Non-pigmented ciliary epithelial cell (primary cell): ENCODE data around the gene ABCA13.

Source experiments
- DNase-seq: peaks from one replicate; pipeline ENCODE4 v3.0.0-alpha.2; 2010; ENCODE audit warnings: low read depth

Gene ABCA13

GRCh38 chr7:48245751-48246472, 74.7 kb downstream of the ABCA13 start:
- no peak for DNase-seq

- no peak for DNase-seq
Measured at GRCh38 chr7:48249166-48249565, 77.9 kb downstream of the ABCA13 start.

- DNase-seq, result peak; percentile 66
Measured at GRCh38 chr7:48250441-48250951, 79.2 kb downstream of the ABCA13 start.

- DNase-seq, result no peak
Measured at GRCh38 chr7:48251766-48252165, 80.5 kb downstream of the ABCA13 start.

GRCh38 chr7:48252995-48253394, 81.7 kb downstream of the ABCA13 start:
- DNase-seq, result no peak

GRCh38 chr7:48255046-48255445, 83.8 kb downstream of the ABCA13 start:
- DNase-seq, result peak; percentile 74

- no peak for DNase-seq
Measured at GRCh38 chr7:48259463-48260280, 88.4 kb downstream of the ABCA13 start.

GRCh38 chr7:48261696-48262095, 90.4 kb downstream of the ABCA13 start:
- DNase-seq, result no peak

- DNase-seq, result no peak
Measured at GRCh38 chr7:48262606-48263310, 91.5 kb downstream of the ABCA13 start.

GRCh38 chr7:48263311-48263650, 92.0 kb downstream of the ABCA13 start:
- DNase-seq, result no peak

GRCh38 chr7:48269066-48269465, 97.8 kb downstream of the ABCA13 start:
- DNase-seq, result no peak

- peak; percentile 38 for DNase-seq
Measured at GRCh38 chr7:48274662-48275061, 103.4 kb downstream of the ABCA13 start.

- no peak for DNase-seq
Measured at GRCh38 chr7:48279420-48279819, 108.2 kb downstream of the ABCA13 start.

- peak; percentile 55 for DNase-seq
Measured at GRCh38 chr7:48280100-48280499, 108.8 kb downstream of the ABCA13 start.

GRCh38 chr7:48285373-48285772, 114.1 kb downstream of the ABCA13 start:
- DNase-seq, result peak; percentile 27

GRCh38 chr7:48286836-48287235, 115.6 kb downstream of the ABCA13 start:
- DNase-seq, result no peak

- no peak for DNase-seq
Measured at GRCh38 chr7:48289656-48290055, 118.4 kb downstream of the ABCA13 start.

GRCh38 chr7:48292949-48293348, 121.7 kb downstream of the ABCA13 start:
- DNase-seq, result no peak

- DNase-seq, result no peak
Measured at GRCh38 chr7:48295296-48295971, 124.2 kb downstream of the ABCA13 start.

- DNase-seq, result no peak
Measured at GRCh38 chr7:48296966-48297365, 125.7 kb downstream of the ABCA13 start.

- DNase-seq, result peak; percentile 60
Measured at GRCh38 chr7:48298779-48299178, 127.5 kb downstream of the ABCA13 start.

- peak; percentile 55 for DNase-seq
Measured at GRCh38 chr7:48299580-48300169, 128.4 kb downstream of the ABCA13 start.
